HL-60/S4 treated with retinoic acid at 250 ng/mL for 4 days and 3 days (cell line): ENCODE results near the gene CHRNA4.

Experiments
- in situ Hi-C: fragments of 300-500 bp; cut with MboI; formaldehyde crosslinking; loops from 2 replicates; pipeline ENCODE4 v1.7.0; 2022; ENCODE audit warnings: low sequenced_read_pairs

The CHRNA4 gene

DNA sequence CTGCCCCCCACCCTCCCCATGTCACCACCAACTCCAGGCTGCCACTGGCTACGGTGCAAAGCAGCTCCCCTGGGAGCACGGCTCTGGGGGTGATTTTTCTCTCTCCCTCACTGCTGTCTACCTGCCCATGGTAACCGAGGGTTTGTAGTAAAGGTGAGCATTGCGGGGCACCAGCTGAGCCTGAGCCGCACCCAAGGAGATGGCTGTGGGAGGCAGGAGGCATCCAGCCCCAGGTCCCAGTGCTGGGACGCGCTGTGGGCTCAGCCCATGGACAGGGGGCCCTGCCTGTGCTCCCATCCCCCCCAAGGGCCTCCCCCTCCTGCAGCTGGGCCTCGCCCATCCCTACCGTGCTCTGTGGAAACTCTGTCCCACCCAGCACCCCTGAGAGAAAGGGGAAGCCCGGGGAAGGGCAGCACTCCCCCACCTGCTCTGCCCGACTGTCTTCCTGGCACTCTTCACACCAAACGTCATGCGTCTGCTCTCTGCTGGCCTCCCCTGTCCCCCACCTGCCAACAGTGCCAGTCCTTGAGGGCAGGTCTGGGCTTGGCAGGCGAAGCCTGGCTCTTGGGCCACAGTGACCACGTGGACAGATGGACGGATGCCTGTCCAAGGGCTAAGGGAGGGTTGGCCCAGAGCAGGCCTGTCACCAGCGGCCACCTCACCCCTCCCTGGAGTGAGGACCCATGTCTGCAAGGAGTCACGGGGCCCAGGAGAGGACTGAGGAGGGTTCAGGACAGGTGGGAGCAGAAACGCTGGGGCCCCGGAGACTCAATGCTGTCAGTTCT is 3.8 kb upstream of the CHRNA4 start:
- in situ Hi-C loops = no loop called here

DNA sequence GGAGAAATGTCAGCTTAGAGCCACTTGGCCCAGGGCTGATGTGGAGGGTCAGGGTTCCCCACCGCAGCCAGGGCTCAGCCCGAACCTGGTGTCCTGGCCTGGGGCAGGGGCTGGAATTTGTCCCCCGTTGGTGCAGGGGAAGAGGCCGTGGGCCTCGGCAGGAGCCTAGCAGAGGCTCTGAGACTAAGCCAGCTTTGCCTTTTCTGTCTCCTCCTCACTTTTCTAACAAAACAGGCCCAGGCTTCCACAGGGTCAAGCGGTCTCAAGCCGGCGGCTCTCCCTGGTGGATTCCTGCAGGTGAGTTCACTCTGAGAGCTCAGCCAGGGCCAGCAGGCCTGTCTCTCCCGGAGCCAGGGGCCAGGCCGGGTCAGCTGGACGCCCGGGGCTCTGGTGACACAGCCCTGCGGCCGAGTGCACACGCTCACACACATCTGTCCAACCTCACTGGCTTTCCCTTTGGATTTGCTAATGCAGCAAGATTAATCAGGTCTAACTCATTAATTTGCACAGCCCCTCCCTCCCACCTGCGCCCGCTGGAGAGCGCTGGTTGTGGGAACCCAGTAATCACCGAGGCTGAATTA is 2.9 kb upstream of the CHRNA4 start:
- in situ Hi-C loops = no loop called here

DNA sequence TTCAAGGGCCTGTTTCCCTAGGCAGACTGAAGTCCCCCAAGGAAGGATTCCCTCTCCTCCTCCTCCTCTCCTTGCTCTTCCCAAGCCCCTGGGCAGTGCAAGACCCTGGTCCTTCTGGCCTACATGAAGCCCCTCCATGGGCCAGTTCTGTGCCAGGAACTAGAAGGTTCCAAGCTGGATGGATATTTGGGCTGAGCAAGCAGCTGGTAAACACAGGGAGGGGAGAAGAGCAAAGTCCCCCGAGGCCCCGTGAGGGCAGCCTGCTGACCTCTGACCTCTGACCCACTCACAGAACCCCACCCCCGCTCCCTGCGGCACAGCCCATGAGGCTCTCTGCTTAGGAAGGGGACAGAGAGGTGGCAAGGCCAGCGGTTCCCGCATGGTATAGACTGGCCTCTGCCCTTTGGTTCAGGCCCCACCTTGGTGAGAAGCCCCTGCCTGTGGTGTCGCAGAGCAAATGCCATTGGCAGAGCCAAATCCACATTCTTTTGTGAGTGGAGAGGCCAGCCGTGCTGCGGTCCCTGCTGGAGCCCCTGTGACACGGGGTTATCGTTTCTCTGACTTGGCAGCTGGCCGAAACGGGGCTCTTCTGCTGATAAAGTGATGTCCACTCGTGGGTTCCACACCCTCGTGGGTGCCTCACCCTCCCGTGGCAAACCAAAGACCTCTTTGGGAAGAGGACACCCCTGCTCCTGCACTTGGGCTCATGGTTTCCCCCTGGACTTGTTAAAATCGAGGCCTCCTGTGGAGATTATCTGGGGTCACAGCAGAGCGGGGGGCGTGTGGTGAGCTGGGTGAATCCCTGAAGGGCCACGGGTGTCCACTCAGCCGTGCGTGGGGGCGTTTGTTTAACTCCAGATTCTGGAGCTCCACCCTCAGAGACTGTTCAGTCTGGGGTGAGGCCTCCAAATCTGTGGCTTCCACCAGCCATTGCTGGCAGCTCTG is 2.1 kb upstream of the CHRNA4 start:
- in situ Hi-C loops = no loop called here

DNA sequence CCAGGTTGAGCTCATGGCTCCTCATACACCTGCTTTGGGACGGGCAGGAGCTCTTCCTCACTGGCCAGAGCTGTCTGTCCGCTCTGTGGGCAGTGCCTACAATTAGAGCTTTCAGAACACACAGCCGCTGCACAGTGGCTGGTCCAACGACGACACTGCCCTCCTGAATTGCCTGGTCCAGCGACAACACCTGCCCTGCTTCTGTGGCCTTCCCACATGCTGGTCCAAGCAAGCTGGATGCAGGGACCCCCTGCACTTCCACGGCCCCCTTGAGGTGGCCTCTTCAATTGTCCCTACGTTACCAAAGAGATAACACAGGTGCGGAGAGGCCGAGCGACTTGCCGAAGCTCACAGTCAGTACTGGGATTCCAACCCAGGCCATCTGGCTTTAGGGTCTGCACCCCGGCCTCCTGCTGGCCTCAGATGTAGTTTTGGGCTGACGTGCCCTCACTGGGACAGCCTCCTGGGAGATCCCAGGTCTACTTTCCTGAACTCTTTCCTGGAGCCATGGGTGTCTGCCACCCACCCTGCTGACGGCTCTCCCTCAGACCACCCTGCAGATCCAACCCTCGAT is 1.4 kb upstream of the CHRNA4 start:
- in situ Hi-C loops = no loop called here

DNA sequence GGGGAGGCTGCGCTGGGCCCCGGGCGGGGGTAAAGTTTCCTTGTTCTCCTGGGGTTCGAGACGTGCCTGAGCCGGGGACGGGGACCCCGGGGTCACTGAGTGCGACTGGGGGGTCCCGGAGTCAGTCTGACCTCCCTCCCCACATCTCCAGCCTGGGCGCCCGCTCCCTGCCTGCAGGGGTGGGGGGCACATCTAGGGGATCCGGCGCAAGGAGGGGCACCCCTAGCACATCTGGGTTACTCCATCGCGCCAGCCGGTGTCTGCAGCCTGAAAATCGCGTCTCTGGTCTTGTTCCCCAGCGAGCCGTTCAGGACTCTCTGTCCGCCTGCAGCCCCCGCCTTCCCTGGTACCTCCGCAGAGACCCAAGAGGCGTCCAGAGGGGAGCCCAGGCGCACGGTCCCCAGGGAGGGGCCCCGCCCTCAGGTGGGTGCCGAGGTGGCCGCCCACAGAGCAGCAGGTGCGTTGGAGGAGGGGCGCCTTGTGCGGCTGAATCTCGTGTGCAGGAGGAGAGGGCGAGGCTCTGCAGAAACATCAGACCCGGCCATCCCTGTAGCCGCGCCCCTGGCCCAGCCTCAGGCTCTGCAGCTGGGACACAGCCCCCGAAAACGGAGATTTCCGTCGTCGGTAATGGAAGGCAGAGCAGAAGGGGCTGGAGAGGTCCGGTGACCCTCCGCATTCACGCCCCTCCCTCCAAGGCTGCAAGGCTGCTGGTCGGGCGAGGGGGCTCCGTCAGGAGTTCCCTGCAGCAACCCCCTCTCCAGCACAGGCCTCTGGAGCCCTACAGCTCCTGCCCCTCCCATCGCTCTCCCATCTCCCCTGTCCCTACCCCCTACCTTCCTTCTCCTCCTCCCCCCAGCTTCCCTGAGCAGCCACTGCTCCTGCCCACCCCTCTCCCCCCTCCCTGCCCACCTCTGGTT is 628 bp upstream of the CHRNA4 start:
- in situ Hi-C loops = no loop called here

DNA sequence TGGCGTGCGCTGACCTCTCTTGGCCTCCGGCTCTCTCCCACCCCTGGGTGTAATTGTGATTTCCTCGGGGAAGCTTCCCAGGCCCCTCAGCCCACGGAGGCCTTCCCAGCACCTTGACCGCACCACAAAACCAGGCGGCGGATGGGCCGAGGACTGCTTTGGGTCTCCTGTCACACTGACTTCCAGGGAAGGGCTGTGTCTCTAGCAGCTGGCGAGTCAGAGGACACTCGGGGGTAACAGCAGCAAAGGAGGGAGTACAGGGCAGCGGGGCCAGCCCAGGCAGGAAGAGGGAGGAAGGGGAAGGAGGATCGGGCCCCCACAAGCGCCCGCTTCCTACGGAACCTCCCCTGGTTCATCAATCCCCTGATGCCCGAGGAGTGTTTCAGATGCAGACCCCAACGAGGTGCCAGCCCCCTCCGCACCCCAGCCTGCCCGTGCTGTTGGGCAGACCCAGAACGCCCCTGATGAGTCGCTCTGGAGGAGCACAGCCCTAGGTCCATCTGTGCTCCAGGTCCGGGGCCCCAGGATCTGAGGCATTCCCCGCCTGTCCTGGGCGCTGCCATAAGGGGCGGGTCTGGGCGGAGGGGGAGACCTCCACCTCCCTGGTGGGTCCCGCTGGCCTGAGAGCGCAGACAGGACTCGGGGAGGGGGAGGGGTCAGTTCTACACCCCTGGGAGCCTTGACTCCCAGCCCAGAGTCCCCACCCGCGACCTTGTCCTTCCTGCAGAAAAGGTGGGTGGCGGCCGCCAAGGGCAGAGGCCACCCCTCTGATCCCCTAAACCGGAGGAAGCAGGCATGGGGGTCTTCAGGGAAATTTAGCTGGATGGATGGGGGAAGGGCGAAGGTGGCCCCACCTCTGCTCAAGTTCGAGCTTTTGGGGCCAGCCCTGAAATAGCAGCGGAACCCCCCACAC is 956 bp downstream of the CHRNA4 start:
- in situ Hi-C loops = no loop called here

DNA sequence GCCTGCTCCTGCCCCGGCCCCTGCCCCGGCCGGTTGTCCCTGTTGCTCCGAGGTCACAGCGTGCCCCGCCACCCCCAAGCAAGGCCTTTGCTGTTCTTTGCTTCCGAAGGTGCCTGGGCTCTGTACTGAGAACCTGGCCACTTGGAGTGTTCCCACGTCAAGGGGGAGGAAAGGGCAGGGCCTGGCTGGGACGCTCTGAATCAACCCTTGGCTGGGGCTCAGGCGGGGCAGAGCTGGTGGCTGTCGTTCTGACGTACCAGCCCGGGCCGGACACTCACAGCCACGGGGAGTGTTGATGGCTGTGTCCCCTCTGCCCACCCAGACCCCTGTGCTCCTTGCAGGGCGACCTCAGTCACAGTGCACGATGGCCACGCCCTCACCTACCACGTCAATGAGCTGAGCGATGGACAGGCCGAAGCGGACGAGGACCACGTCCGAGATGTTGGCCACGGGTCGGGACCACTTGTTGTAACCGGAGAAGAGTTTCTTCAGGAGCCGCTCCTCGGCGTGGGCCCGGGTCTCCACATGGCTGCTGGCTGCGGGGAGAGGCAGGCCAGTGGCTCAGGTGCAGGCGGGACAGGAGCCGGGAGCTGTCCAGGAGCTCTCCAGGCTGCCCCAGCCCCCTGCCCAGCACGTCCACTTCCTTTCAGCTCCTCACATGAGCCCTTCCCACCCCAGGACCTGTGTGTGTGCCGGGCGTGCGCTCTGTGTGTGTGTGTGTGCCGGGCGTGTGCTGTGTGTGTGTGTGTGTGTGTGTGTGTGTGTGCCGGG is 1.8 kb downstream of the CHRNA4 start:
- in situ Hi-C loops = no loop called here

DNA sequence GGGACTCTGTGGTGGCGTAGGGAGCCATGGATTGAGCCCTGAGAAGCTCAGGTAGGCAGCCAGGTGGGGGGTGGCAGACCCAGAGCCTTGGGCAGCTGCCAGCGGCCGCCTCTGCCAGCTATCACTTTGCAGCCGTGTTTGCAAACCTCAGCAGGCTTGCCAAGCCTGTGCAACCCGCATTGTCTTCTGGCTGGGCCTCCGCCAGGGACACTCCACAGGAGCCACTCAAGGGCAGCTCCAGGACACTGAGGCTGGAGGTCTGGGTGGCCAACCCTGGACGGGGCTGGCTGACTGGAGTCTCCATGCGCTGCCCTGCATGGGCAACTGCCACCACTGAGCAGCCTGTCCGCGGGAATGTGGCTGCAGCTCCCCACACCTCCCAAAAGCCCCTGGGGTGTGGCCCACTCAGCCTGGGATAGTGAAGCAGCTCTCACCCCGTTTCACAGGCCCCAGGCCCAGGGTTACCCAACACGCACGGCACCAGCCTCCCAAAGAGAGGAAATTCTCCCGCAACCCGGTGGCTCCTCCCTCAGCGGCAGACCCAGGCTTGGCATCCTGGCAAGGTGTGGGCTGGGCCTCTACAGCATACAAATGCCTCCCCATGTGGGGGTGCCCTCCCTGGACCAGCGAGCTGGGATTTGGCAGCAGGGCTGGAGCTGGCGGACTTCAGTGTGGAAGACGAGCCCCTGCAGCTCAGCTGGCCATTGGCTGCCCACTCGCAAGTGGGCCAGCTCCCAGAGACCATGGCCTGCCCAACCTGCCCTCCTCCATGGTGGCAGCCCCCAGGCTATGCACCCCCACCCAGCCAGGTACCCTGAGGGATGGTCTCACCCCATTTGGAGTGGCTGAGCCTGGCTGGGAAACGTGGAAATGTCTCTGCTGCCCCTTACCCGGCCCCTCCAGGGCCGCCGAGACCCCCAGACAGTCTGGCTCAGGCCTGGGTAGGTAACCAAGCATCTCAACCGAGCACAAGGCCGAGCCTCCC is 2.9 kb downstream of the CHRNA4 start:
- in situ Hi-C loops = no loop called here

DNA sequence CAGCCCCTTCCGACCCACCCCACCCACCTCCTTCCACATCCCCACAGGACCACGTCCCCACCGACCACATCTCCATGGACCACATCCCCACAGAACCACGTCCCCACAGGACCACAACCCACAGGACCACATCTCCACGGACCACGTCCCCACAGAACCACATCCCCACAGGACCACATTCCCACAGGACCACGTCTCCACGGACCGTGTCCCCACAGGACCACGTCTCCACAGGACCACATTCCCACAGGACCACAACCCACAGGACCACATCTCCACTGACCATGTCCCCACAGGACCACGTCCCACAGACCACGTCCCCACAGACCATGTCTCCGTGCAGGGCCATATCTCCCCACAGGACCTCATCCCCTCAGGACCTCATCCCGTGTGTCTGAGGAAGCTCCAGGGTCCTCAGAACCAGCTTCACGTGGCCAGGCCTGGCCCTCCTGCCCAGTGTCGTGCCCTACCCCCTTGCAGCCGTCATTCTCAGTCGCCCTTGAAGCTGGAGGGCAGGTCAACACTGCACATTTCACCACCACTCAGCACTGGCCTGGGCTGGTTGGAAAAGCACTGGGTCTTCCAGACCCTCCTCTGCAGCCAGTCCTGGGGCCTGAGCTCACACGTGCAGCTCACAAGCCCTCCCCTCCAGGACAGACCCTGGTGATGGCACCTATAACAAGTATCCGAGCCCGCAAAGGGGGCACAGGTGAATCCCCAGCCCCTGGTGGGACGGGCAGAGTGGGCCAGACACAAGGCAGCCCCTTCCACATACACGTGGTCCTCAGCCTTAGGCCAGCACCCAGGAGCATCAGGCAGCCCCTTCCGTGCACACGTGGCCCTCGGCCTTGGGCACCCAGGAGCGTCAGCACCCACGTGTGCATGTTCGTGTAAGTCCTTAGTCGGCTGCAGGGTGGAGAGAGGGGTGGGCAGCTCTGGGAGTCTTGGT is 3.9 kb downstream of the CHRNA4 start:
- in situ Hi-C loops = no loop called here

DNA sequence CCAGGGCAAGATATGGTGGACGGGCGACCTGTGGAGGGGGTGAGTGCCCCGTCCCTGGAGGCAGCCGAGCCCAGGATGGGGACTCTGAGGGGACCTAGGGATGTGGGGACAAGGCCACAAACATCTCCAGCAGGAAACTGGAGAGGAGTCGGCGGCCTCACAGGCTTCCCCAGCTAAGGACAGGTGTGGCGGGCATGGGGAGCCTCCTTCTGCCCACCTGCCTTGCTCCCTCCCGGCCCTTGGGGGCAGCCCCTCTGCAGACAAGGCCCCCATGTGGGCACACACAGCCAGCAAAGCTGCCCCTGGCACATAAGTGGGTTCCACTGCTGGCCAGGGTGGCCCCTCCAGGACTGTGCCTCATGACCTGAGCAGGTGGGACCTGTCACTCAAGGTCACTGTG is 4.6 kb downstream of the CHRNA4 start:
- in situ Hi-C loops = no loop called here

DNA sequence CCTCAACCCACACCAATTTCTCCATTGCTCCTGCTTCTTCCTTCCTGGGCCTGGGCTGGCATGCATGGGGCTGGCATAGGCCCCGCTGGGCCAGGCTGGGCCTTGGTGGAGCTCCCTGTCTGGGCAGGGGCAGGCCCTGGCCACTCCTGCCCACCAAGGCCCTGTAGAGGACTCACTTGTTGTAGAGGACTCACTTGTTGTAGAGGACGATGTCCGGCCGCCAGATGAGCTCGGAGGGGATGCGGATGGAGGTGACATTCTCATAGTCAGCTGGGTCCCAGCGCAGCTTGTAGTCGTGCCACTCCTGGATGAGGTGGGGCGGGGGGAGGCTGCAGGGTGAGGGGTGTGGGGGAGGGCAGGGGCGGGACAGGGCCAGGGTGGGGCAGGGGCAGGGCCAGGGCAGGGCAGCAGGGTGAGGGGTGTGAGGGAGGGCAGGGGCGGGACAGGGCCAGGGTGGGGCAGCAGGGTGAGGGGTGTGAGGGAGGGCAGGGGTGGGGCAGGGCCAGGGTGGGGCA is 5.3 kb downstream of the CHRNA4 start:
- in situ Hi-C loops = no loop called here

DNA sequence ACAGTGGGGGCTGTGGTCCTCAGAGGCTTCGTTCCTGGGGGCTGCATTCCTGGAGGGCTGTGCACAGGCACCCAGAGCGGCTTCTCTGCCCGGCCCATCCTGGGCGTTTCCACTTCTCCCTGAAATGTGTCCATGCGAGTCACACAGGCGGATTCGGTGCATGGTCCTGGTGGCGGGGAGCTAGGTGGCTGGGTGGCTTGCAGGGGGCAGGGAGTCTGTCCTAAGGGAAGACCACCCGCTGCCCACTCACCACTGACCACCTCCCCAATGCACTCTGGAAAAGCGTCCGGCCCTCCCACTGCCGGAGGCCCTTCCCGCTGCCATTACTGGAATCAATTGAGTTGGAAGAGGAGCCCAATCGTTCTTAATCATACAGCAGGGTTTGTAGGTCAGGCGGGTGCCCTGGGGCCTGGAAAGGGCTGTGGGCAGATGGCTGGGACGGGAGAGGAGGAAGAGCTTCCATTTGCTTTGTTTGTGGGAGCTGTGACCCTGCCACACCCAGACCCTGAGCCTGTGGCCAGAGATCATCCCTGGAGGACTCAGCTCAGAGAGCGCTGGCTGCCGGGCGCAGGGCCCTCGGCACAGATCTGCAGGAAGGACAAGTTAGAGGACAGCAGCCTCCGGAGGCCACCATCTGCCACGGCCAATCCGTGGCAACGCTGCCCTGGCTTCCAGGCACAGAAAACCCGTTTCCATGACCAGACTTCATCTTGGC is 6.4 kb downstream of the CHRNA4 start:
- in situ Hi-C loops = no loop called here

DNA sequence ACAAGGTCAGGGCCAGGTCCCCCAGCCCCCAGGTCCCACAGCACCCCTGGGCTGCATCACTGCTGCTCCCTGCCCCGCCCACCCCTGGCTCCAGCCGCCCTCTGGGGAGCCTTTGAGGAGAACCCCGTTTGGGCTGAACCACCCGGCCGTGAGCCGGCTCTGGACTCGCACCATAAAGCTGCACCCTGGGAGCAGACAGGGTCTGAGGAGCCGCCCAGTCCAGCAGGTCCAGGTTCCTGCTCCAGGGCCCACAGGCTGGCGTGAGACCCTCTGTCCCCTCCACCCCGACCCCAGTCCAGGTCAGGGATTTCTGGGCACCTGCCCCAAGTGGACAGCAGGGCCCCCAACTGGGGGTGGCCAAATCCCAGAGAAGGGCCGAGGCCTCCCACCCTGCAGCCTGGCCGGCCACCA is 8.3 kb downstream of the CHRNA4 start:
- in situ Hi-C loops = no loop called here

DNA sequence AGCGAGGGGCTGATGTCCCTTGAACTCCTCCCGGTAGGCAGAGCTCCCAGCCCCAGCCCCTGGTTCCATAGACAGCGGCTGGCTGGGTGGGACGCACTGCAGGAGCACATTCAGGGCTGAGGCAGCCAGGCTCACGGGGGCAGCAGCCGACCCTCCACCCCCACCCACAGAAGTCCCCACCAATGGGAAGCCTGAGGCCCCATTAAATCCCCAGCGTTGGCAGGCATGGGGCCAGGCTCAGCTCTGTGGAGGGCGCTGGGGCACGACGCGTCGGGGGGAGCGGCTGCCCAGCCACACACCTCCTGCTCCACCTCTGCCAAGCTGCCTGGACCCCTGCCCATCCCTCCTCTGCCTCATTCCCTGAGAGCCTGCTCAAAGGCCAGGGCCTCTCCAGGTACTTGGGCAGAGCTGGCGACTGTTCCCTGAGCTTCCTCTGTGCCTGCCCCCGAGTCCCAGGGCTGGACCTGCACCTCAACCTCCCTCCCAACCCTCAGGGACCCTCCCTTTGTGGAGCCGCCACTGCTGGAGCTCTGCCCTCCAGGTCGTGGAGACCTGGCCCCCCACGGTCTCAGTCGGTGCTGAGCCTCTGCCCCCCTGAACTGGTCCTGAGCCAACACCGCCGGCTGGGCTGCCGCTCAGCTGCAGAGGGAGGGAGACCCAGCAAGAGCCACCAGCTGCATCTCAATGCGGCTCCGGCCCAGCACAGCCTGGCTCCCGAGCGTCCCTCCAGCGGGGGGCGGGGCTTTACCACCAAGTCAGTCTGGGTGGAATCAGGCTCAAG is 9.1 kb downstream of the CHRNA4 start:
- in situ Hi-C loops = no loop called here

DNA sequence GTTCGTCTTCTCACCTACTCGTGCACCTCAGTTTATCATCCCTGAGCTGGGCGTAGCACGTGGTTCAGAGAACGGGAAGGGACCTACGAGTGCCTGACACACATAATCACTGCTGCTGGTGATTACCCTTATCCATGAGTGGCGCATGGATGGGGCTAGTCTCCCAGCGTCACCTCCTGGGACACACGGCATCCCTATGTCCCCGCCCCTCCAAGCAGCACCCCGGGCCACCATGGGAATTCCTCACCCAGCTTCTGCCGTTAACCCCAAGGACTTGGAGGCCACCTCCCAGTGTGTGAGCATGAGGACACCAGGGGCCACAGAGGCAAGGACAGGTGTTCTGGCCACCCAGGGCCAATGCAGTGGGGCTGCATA is 9.8 kb downstream of the CHRNA4 start:
- in situ Hi-C loops = no loop called here
